Activated naive CD8-positive, alpha-beta T cell treated with anti-CD3 and anti-CD28 coated beads, Interleukin-2, amount 10 ng/mL, durations not matched to agents 7 days and 5 days (primary cell): ENCODE results near the gene PLA2G4E. TPM values are rescaled to one million over a fixed set of nuclear protein-coding genes. Genes with fewer than 3 reads are reported as not detected.

ENCODE experiments used
- ATAC-seq: fragments of 150-1000 bp; cut with Tn5 transposase; one replicate; pipeline ENCODE4 v1.10.0; 2021; ENCODE audit warnings: low read depth, moderate library complexity
- POLR2A ChIA-PET: fragments of 350-600 bp; sonication (Branson Sonifier 250); formaldehyde crosslinking; loops from one replicate; lab custom pipeline; 2021; ENCODE audit warnings: antibody characterized with exemption; lab: Charles Lee
- DNase-seq: peaks from one replicate; pipeline ENCODE4 v3.0.0; 2021
- H3K27ac Mint-ChIP-seq: one replicate; pipeline ENCODE4 v1.8.0; 2022; ENCODE audit warnings: mild to moderate bottlenecking, mixed read lengths
- H3K27me3 Mint-ChIP-seq: one replicate; pipeline ENCODE4 v1.8.0; 2022; ENCODE audit warnings: mild to moderate bottlenecking, moderate library complexity, mixed read lengths
- H3K36me3 Mint-ChIP-seq: one replicate; pipeline ENCODE4 v1.8.0; 2021; ENCODE audit warnings: mild to moderate bottlenecking, mixed read lengths
- H3K4me1 Mint-ChIP-seq: one replicate; pipeline ENCODE4 v1.8.0; 2021; ENCODE audit warnings: mixed read lengths
- H3K4me3 Mint-ChIP-seq: one replicate; pipeline ENCODE4 v1.8.0; 2022; ENCODE audit warnings: mild to moderate bottlenecking, moderate library complexity, mixed read lengths
- H3K9me3 Mint-ChIP-seq: one replicate; pipeline ENCODE4 v1.8.0; 2021; ENCODE audit warnings: mixed read lengths
- total RNA-seq, 2 experiments: library from RNA; stranded (reverse); gene quantifications; one replicate each; pipeline ENCODE4 v1.2.3, GENCODE V29; 2021

The PLA2G4E gene
- total RNA-seq, 2 experiments from 2014 or later = not detected

- DNase-seq (no peak), ATAC-seq (no peak)
- no peak overlapping the region for H3K4me3 Mint-ChIP-seq
- H3K27ac Mint-ChIP-seq = no peak overlapping the region
- peaks cover 3% of the 10 kb centered on the region for H3K27me3 Mint-ChIP-seq
- H3K9me3 Mint-ChIP-seq = no peaks in the 10 kb centered on the region
- peaks cover 11% of the 10 kb centered on the region for H3K36me3 Mint-ChIP-seq
- POLR2A ChIA-PET = interaction anchor here (2.1 kb wide), 1 partner anchor 27 kb away, joined by 7 read pairs; no protein-coding TSS in a partner anchor
- H3K4me1 Mint-ChIP-seq = peaks cover 42% of the 10 kb centered on the region
Measured at GRCh38 chr15:41968701-41969100, 52.1 kb downstream of the PLA2G4E start.

GRCh38 chr15:41967506-41968206, 53.2 kb downstream of the PLA2G4E start:
- DNase-seq (no peak), ATAC-seq (no peak)
- Mint-ChIP-seq H3K9me3 (no peaks in the 10 kb centered on the region), H3K36me3 (peaks cover 11% of the 10 kb centered on the region), H3K27me3 (no peaks in the 10 kb centered on the region), H3K27ac (no peak overlapping the region), H3K4me1 (peaks cover 42% of the 10 kb centered on the region), H3K4me3 (no peak overlapping the region)
- POLR2A ChIA-PET = no interaction called here

- Mint-ChIP-seq H3K27ac (no peak overlapping the region), H3K36me3 (peaks cover 11% of the 10 kb centered on the region), H3K9me3 (no peaks in the 10 kb centered on the region), H3K4me1 (peaks cover 41% of the 10 kb centered on the region), H3K4me3 (no peak overlapping the region), H3K27me3 (no peaks in the 10 kb centered on the region)
- no peak for ATAC-seq
- POLR2A ChIA-PET = no interaction called here
- DNase-seq = no peak
Measured at GRCh38 chr15:41966920-41967465, 53.8 kb downstream of the PLA2G4E start.

GRCh38 chr15:41966414-41966812, 54.4 kb downstream of the PLA2G4E start:
- H3K27ac Mint-ChIP-seq = no peak overlapping the region
- POLR2A ChIA-PET = no interaction called here
- DNase-seq (no peak), ATAC-seq (no peak)
- H3K36me3 Mint-ChIP-seq = peaks cover 14% of the 10 kb centered on the region
- peaks cover 41% of the 10 kb centered on the region for H3K4me1 Mint-ChIP-seq
- H3K27me3 Mint-ChIP-seq = no peaks in the 10 kb centered on the region
- no peak overlapping the region for H3K4me3 Mint-ChIP-seq
- H3K9me3 Mint-ChIP-seq = no peaks in the 10 kb centered on the region

GRCh38 chr15:41965441-41966413, 55.1 kb downstream of the PLA2G4E start:
- no peaks in the 10 kb centered on the region for H3K27me3 Mint-ChIP-seq
- ATAC-seq (no peak), DNase-seq (no peak)
- POLR2A ChIA-PET = no interaction called here
- no peak overlapping the region for H3K27ac Mint-ChIP-seq
- peaks cover 42% of the 10 kb centered on the region for H3K4me1 Mint-ChIP-seq
- no peaks in the 10 kb centered on the region for H3K9me3 Mint-ChIP-seq
- H3K4me3 Mint-ChIP-seq = no peak overlapping the region
- H3K36me3 Mint-ChIP-seq = peaks cover 15% of the 10 kb centered on the region

GRCh38 chr15:41961595-41962202, 59.1 kb downstream of the PLA2G4E start:
- DNase-seq (no peak), ATAC-seq (no peak)
- no peaks in the 10 kb centered on the region for H3K27me3 Mint-ChIP-seq
- H3K4me3 Mint-ChIP-seq = no peak overlapping the region
- H3K27ac Mint-ChIP-seq = no peak overlapping the region
- H3K9me3 Mint-ChIP-seq = no peaks in the 10 kb centered on the region
- peaks cover 7% of the 10 kb centered on the region for H3K36me3 Mint-ChIP-seq
- peaks cover 23% of the 10 kb centered on the region for H3K4me1 Mint-ChIP-seq
- POLR2A ChIA-PET = interaction anchor here (0.8 kb wide), 1 partner anchor 11 kb away, joined by 3 read pairs; the partner anchor contains the start of gene EHD4

GRCh38 chr15:41961001-41961518, 59.8 kb downstream of the PLA2G4E start:
- Mint-ChIP-seq H3K27ac (no peak overlapping the region), H3K27me3 (no peaks in the 10 kb centered on the region), H3K36me3 (peaks cover 6% of the 10 kb centered on the region), H3K9me3 (no peaks in the 10 kb centered on the region), H3K4me1 (peaks cover 20% of the 10 kb centered on the region), H3K4me3 (no peak overlapping the region)
- ATAC-seq (no peak), DNase-seq (no peak)
- POLR2A ChIA-PET = no interaction called here

GRCh38 chr15:41958002-41958420, 62.8 kb downstream of the PLA2G4E start:
- ATAC-seq (no peak), DNase-seq (no peak)
- POLR2A ChIA-PET = no interaction called here

GRCh38 chr15:41957021-41957897, 63.6 kb downstream of the PLA2G4E start:
- H3K27me3 Mint-ChIP-seq = no peaks in the 10 kb centered on the region
- no peak overlapping the region for H3K27ac Mint-ChIP-seq
- POLR2A ChIA-PET = no interaction called here
- H3K36me3 Mint-ChIP-seq = peaks cover 5% of the 10 kb centered on the region
- DNase-seq = no peak
- peak; percentile 42 for ATAC-seq
- no peaks in the 10 kb centered on the region for H3K9me3 Mint-ChIP-seq
- H3K4me3 Mint-ChIP-seq = no peak overlapping the region
- peaks cover 18% of the 10 kb centered on the region for H3K4me1 Mint-ChIP-seq

More at GRCh38 chr15:41958002-41958420, 62.8 kb downstream of the PLA2G4E start:
- Mint-ChIP-seq H3K4me3 (no peak overlapping the region), H3K27ac (no peak overlapping the region), H3K9me3 (no peaks in the 10 kb centered on the region), H3K4me1 (peaks cover 18% of the 10 kb centered on the region), H3K36me3 (peaks cover 4% of the 10 kb centered on the region), H3K27me3 (no peaks in the 10 kb centered on the region)

- Mint-ChIP-seq H3K4me1 (peaks cover 13% of the 10 kb centered on the region), H3K9me3 (no peaks in the 10 kb centered on the region), H3K36me3 (peaks cover 3% of the 10 kb centered on the region), H3K27me3 (no peaks in the 10 kb centered on the region), H3K27ac (no peak overlapping the region), H3K4me3 (no peak overlapping the region)
- DNase-seq (no peak), ATAC-seq (no peak)
- POLR2A ChIA-PET = no interaction called here
Measured at GRCh38 chr15:41955807-41956525, 64.9 kb downstream of the PLA2G4E start.

GRCh38 chr15:41955100-41955499, 65.7 kb downstream of the PLA2G4E start:
- POLR2A ChIA-PET = no interaction called here
- DNase-seq (no peak), ATAC-seq (no peak)
- no peaks in the 10 kb centered on the region for H3K9me3 Mint-ChIP-seq
- no peak overlapping the region for H3K27ac Mint-ChIP-seq
- peaks cover 11% of the 10 kb centered on the region for H3K4me1 Mint-ChIP-seq
- H3K4me3 Mint-ChIP-seq = no peak overlapping the region
- H3K27me3 Mint-ChIP-seq = no peaks in the 10 kb centered on the region
- H3K36me3 Mint-ChIP-seq = peaks cover 3% of the 10 kb centered on the region

- ATAC-seq (no peak), DNase-seq (no peak)
- POLR2A ChIA-PET = interaction anchor here (0.6 kb wide), 1 partner anchor 126 kb away, joined by 3 read pairs; the partner anchor contains the start of gene JMJD7
- no peaks in the 10 kb centered on the region for H3K27me3 Mint-ChIP-seq
- no peak overlapping the region for H3K4me3 Mint-ChIP-seq
- peaks cover 3% of the 10 kb centered on the region for H3K36me3 Mint-ChIP-seq
- H3K27ac Mint-ChIP-seq = no peak overlapping the region
- H3K9me3 Mint-ChIP-seq = no peaks in the 10 kb centered on the region
- peaks cover 11% of the 10 kb centered on the region for H3K4me1 Mint-ChIP-seq
Measured at GRCh38 chr15:41954036-41954435, 66.8 kb downstream of the PLA2G4E start.
